Keratinocyte (primary cell): Measurements from ENCODE around the gene MLIP. TPM values are rescaled to one million over a fixed set of nuclear protein-coding genes. Genes with fewer than 3 reads are reported as not detected.

Experiments used
- DNase-seq: peaks from one replicate; pipeline ENCODE4 v3.0.0-alpha.2; 2011; ENCODE audit warnings: low read depth, missing footprints, low spot score
- FAIRE-seq: peaks from 2 replicates; lab custom pipeline; 2011; peaks lifted over from hg19 to GRCh38; lab: Jason Lieb, UNC
- H2AFZ ChIP-seq: 2 replicates; pipeline ENCODE4 v1.6.0; 2012; ENCODE audit warnings: low read length, control low read depth, inconsistent platforms; ENCODE audit not compliant: control insufficient read depth
- H3K27ac ChIP-seq: 2 replicates; pipeline ENCODE4 v1.5.1; 2011; ENCODE audit warnings: low read length; ENCODE audit not compliant: control insufficient read depth, insufficient read depth
- H3K27me3 ChIP-seq: 3 replicates; pipeline ENCODE4 v1.6.0; 2011; ENCODE audit warnings: low read length; ENCODE audit not compliant: control insufficient read depth, insufficient read depth; ENCODE audit errors: extremely low read depth
- H3K36me3 ChIP-seq, 2 experiments: 2 replicates in 1 of 2; 3 replicates in 1 of 2; pipeline ENCODE4 v1.5.1; 2011; ENCODE audit warnings: low read length in 2 of 2, mild to moderate bottlenecking in 1 of 2; ENCODE audit not compliant: control insufficient read depth in 2 of 2, insufficient read depth in 2 of 2; ENCODE audit errors: extremely low read depth in 1 of 2
- H3K4me1 ChIP-seq: 3 replicates; pipeline ENCODE4 v1.5.1; 2011; ENCODE audit warnings: low read length; ENCODE audit not compliant: control insufficient read depth, insufficient read depth; ENCODE audit errors: extremely low read depth
- H3K4me2 ChIP-seq: 3 replicates; pipeline ENCODE4 v1.6.0; 2011; ENCODE audit warnings: low read depth, low read length; ENCODE audit not compliant: control insufficient read depth, insufficient read depth; ENCODE audit errors: extremely low read depth
- H3K4me3 ChIP-seq, 3 experiments: fragments of 200-600 bp in 1 of 3; sonication (generic) in 1 of 3; 2 replicates in 2 of 3; 3 replicates in 1 of 3; pipeline ENCODE4 v1.5.1; 2011 to 2016; ENCODE audit warnings: low read length in 3 of 3, mild to moderate bottlenecking in 3 of 3, control low read depth in 2 of 3, inconsistent platforms in 1 of 3, low read depth in 1 of 3, mixed read lengths in 1 of 3, mixed run types in 1 of 3, moderate library complexity in 1 of 3; ENCODE audit not compliant: control insufficient read depth in 2 of 3, insufficient read depth in 2 of 3; ENCODE audit errors: extremely low read depth in 1 of 3
- H3K79me2 ChIP-seq: 2 replicates; pipeline ENCODE4 v1.6.0; 2012; ENCODE audit warnings: low read length; ENCODE audit not compliant: control insufficient read depth, insufficient read depth
- H3K9ac ChIP-seq: 3 replicates; pipeline ENCODE4 v1.6.0; 2011; ENCODE audit warnings: low read length; ENCODE audit not compliant: control insufficient read depth, insufficient read depth; ENCODE audit errors: extremely low read depth
- H3K9me1 ChIP-seq: 3 replicates; pipeline ENCODE4 v1.6.0; 2011; ENCODE audit warnings: low read length; ENCODE audit not compliant: control insufficient read depth, insufficient read depth; ENCODE audit errors: extremely low read depth
- H3K9me3 ChIP-seq: 2 replicates; pipeline ENCODE4 v1.5.1; 2012; ENCODE audit warnings: low read depth, low read length; ENCODE audit not compliant: control insufficient read depth
- H4K20me1 ChIP-seq: 3 replicates; pipeline ENCODE4 v1.6.0; 2011; ENCODE audit warnings: low read length; ENCODE audit not compliant: control insufficient read depth, insufficient read depth; ENCODE audit errors: extremely low read depth
- EZH2 ChIP-seq: IDR thresholded peaks from one replicate; pipeline ENCODE4 v1.6.1; 2012; ENCODE audit warnings: inconsistent platforms, mild to moderate bottlenecking, low read length, moderate library complexity
- dilution Hi-C: fragments of 300-500 bp; cut with MboI; formaldehyde crosslinking; loops from one replicate; pipeline ENCODE4 v1.7.0; 2020; ENCODE audit warnings: low sequenced_read_pairs; ENCODE audit not compliant: extremely low pct_ligation_motif_present
- polyA plus RNA-seq, 5 experiments: library from polyadenylated mRNA; depleted of rRNA in 3 of 5; stranded (reverse) in 3 of 5; stranded (forward) in 1 of 5; unstranded in 1 of 5; fragments of >200 nt; gene quantifications; 1 replicate in 1 of 5; 2 replicates in 3 of 5; 3 replicates in 1 of 5; pipeline versions ENCODE4 v1.2.1 to v1.2.3, GENCODE V29; 2011 to 2012; ENCODE audit warnings: missing spikeins in 2 of 5, low read depth in 1 of 5, low replicate concordance in 1 of 5
- TF ChIP-seq, protein P1 (sequence below), 3 experiments: IDR thresholded peaks in 1 of 3; conservative IDR thresholded peaks in 1 of 3; optimal IDR thresholded peaks in 1 of 3; 2 replicates in 2 of 3; 3 replicates in 1 of 3; pipeline versions ENCODE3 to v1.5.1; 2011; ENCODE audit warnings: low read length in 3 of 3, mild to moderate bottlenecking in 3 of 3, moderate library complexity in 2 of 3, control low read depth in 1 of 3, inconsistent platforms in 1 of 3; ENCODE audit not compliant: insufficient read depth in 2 of 3; ENCODE audit errors: extremely low read depth in 1 of 3

The MLIP gene
- polyA plus RNA-seq, 1 donor (not counting 4 experiments of a cell fraction or from before 2014, with no cell fraction given), result 0.87 TPM

DNA sequence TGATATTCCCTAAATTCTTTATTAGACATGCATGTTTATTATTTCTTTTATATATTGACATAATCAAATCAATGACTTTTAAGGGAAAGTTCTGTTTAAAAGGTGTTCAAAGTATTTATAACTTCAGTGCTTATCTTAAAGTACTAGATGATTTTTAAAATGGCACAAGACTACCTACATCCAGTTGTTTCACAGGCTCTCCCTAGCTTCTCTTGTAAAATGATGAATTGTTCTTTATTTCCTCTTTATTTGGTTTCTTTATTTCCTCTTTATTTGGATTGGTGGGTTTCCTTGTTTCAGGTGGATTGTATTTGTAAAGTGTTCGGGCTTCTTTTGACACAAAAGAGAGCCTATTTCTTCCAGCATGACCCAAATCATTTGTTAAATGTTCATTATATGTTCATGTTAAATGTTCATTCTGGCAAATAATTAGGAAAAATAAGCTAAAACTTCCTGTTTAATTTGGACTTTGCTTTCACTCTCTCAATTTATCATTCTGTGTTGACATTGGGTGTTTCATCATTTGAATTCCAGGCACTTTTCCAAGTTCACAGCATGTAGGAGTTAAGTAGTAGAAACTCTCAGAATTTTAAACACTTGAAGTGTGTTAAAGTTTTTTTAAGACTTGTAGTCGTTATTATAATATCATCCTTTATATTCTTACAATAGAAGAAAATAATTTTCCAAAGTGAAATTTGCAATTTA, 24.6 kb downstream of the MLIP start:
- FAIRE-seq, result no peak
- H3K9me3 ChIP-seq, result no peaks in the 10 kb centered on the region
- H3K4me1 ChIP-seq, result no peaks in the 10 kb centered on the region
- no peak overlapping the region for H3K9ac ChIP-seq
- H3K36me3 ChIP-seq, result no peaks in the 10 kb centered on the region
- H2AFZ ChIP-seq, result no peak overlapping the region
- H3K4me2 ChIP-seq, result no peak overlapping the region
- H3K79me2 ChIP-seq, result no peaks in the 10 kb centered on the region
- H3K27me3 ChIP-seq, result no peaks in the 10 kb centered on the region
- TF ChIP-seq EZH2, result no peak
- TF ChIP-seq, protein P1, sequence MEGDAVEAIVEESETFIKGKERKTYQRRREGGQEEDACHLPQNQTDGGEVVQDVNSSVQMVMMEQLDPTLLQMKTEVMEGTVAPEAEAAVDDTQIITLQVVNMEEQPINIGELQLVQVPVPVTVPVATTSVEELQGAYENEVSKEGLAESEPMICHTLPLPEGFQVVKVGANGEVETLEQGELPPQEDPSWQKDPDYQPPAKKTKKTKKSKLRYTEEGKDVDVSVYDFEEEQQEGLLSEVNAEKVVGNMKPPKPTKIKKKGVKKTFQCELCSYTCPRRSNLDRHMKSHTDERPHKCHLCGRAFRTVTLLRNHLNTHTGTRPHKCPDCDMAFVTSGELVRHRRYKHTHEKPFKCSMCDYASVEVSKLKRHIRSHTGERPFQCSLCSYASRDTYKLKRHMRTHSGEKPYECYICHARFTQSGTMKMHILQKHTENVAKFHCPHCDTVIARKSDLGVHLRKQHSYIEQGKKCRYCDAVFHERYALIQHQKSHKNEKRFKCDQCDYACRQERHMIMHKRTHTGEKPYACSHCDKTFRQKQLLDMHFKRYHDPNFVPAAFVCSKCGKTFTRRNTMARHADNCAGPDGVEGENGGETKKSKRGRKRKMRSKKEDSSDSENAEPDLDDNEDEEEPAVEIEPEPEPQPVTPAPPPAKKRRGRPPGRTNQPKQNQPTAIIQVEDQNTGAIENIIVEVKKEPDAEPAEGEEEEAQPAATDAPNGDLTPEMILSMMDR (optimal IDR thresholded peaks at IDR 0.05 in 1 of 3, IDR thresholded peaks at IDR 0.05 in 1 of 3, conservative IDR thresholded peaks at IDR 0.05 in 1 of 3; ENCODE audit: extremely low read depth in 1 of 3, insufficient read depth in 2 of 3, low read length in 3 of 3), result no peak
- H3K9me1 ChIP-seq, result no peaks in the 10 kb centered on the region
- dilution Hi-C loops, result no loop called here
- no peak for DNase-seq
- no peak overlapping the region for H3K4me3 ChIP-seq
- H4K20me1 ChIP-seq, result no peaks in the 10 kb centered on the region
- no peak overlapping the region for H3K27ac ChIP-seq

DNA sequence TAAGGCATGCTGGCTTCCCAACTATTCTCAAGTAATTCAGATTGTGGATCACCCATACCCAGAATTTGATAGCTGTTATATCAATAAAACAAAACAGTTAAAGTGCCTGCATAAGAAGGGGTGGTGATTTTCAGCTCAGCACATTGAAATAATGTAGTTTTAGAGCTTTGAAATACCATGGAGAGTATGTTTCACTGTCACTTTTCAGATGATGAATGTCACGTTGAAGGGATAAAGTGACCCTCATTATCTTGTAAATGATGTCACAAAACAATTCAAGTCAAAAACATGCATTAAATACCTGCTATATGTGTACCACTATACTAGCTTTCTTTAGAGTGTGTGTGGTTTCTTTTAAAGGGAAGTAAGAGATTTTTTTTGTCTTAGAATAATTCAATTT, 27.6 kb downstream of the MLIP start:
- Histone ChIP-seq H3K4me1 (no peaks in the 10 kb centered on the region), H3K27me3 (no peaks in the 10 kb centered on the region), H2AFZ (no peak overlapping the region), H3K4me3 (no peak overlapping the region), H3K9me1 (no peaks in the 10 kb centered on the region), H3K36me3 (no peaks in the 10 kb centered on the region), H3K4me2 (no peak overlapping the region), H3K27ac (no peak overlapping the region), H3K79me2 (no peaks in the 10 kb centered on the region), H3K9me3 (no peaks in the 10 kb centered on the region), H3K9ac (no peak overlapping the region), H4K20me1 (no peaks in the 10 kb centered on the region)
- TF ChIP-seq, protein P1 (optimal IDR thresholded peaks at IDR 0.05 in 1 of 3, IDR thresholded peaks at IDR 0.05 in 1 of 3, conservative IDR thresholded peaks at IDR 0.05 in 1 of 3; ENCODE audit: extremely low read depth in 1 of 3, insufficient read depth in 2 of 3, low read length in 3 of 3), result no peak
- TF ChIP-seq EZH2, result no peak
- FAIRE-seq, result no peak
- DNase-seq, result no peak
- dilution Hi-C loops, result no loop called here
